Fibroblast of skin of right quadriceps (primary cell): Measurements from ENCODE around the gene NCKAP5.
A peak's percentile ranks its signal among the peaks of the same experiment; 100 is the strongest.
"Not testable (repeated sequence)": the region's sequence is repeated elsewhere in the genome, so short reads cannot be mapped to it uniquely, and the experiment has no call there.

ENCODE experiments used
- DNase-seq: peaks from one replicate; pipeline ENCODE4 v3.0.0-alpha.2; 2013

Gene NCKAP5

DNA sequence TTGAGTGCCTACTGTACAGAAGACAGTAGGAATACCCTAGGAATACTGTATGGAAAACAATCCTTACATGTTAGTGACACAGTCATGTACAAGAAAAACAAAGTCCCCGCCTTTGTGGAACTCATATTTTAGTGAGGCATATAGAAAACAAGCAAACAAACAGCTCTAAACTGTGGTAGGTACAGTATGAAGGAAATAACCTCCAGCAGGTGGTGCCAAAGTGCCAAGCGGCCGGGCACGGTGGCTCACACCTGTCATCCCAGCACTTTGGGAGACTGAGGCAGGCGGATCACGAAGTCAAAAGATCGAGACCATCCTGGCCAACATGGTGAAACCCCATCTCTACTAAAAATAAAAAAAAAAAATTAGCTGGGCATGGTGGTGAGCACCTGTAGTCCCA is 48.6 kb downstream of the NCKAP5 start:
- not testable (repeated sequence) for DNase-seq

DNA sequence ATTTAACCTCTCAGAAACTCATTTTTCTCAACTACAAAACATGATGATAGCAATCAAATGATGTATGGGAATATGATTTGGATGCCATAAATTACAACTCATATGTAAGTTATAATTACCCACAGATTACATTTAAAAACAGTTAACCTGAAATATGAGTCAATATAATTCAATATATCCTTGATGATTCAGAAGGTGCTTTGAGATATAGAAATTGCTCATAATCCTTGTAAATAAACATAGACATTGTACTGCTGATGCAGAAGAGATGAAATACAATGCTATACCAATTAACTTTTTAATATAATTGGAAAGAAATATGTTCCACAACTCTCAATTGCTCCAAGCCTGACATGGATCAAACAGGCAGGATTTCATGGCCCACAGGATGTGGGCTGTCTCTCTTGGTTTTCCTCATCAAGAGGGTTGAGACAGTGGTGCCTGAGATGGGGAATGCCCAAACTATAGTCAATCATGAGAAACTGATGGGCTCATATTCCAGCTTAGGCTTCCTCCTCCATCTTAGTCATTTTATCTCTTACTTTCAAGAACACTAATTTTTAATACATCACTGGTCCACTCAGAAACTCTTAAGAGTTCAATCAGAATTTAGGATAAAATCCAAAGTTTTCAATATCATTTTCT is 49.4 kb downstream of the NCKAP5 start:
- no peak for DNase-seq

GRCh38 chr2:133517876-133518275 is 50.4 kb downstream of the NCKAP5 start:
- DNase-seq = peak; percentile 44

DNA sequence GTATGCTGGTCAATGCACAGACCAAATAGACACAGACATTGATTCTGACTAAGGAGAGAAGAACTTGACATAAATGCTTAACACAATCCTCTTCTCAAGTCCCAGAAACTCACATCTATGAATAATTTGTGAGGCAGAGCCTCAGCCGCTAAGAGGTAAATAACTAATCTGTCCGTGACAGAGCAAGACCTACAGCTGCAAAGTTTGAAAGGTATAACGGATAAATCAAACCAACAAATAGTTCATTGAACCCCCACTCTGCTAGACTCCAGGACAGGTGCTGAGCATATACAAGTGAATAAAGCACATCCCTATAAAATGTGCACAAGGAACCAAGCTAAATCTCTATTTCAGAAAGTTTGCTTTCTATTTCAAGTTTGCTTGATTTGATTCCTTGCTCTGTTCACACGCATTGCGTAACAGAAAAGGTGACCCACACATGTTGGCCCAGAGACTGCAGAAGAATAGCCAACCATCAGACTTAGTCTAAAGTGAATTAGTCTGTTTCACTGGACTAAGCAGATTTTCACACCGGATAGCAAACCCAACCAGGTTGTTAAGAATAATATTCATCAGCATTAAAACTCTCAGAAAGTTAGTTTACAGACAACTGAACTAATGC is 51.7 kb downstream of the NCKAP5 start:
- DNase-seq = no peak

DNA sequence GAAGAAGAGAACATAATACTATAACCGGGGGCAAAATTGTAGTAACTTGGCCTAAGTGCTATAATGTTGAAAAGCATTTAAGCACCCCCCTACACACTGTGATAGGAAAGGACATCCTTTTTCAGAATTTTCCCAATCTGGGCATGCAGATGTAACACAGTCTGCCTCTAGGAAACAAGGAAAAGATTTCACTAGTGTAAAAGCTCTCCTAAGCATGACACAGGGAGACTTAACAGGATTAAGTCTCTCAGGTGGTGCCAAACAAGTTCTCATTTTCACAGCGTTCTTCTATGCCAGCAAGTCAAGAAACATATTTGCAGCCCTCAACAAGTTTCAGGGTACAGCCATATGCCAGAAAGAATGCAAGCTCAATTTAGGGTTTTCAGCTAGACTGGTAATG is 53.0 kb downstream of the NCKAP5 start:
- no peak for DNase-seq

DNA sequence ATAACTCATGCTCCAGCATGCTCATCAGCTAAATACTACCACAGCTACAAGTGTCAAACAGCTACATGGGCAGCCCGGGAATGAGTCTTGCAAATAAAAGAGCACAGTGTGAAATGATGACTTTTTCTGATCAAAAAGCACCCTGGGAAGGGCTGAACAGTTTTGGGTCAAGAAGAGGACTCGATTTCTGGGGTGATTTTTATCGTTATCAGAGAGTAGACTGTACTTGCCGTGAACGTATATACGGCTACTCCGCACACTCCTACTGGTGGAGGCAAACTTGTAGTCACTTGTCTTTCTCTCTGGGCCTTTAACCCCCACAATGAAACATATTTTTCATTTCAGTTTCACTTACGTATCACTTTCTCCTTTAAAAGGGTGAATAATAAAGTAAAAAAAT is 54.4 kb downstream of the NCKAP5 start:
- no peak for DNase-seq

DNA sequence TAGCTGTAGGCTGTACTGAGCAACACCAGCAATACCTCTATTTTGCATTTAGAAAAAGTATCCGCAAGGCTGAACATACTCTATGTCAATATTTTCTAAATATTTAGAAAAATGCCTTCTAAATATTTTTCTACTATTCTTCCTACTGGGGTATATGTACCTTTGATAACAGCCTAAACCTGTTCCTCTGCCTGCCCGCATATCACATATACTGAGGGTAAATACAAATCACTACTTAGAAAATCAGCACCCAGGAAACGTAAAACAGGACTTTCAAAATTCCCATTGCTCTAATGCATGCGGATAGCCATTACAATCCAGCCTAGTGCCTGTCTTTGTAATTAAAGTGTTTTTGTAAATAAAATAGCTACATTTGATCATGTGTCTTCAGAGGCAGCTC is 56.1 kb downstream of the NCKAP5 start:
- DNase-seq = no peak

DNA sequence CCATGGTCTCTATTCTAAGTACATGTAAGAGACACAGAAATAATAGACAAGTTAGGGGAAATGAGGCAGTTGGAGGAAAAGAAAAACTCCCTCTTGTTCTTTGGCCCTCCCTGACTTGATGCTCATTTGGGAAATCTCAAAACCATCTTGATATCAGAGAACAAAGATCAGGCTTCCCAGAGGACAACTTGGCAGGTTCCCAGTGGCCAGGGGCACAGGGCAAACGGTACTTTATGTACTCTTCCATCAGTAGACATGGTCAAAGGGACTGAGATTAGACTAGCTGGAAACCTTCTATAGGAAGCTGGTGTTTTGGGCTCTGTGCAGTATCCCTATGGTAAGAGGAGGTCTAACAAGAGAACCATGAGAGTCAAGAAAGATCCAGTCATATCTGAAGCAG is 56.6 kb downstream of the NCKAP5 start:
- DNase-seq = no peak

GRCh38 chr2:133509777-133510176 is 58.5 kb downstream of the NCKAP5 start:
- no peak for DNase-seq

GRCh38 chr2:133508546-133509165 is 59.6 kb downstream of the NCKAP5 start:
- no peak for DNase-seq

DNA sequence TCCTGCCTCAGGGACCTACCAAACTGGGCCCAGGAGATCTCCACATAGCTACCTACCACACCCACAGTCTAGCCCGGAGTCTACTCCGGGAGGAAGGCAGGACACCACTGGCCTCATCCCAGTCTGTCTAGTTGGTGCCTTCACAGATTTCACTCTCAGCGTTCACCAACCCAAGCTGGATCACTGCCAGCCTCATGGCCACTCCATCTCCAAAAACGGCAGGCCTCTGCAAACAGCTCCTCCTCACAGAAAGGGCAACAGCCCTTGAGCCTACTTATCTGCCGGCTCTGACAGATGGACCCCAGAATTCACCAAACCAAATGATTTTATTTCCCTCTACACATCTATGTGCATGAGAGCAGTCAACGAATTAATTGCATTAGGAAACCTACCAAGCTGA is 61.3 kb downstream of the NCKAP5 start:
- DNase-seq = no peak

- peak; percentile 80 for DNase-seq
Measured at GRCh38 chr2:133504566-133505505, 63.4 kb downstream of the NCKAP5 start.

GRCh38 chr2:133503927-133504326 is 64.3 kb downstream of the NCKAP5 start:
- DNase-seq = no peak

- no peak for DNase-seq
Measured at GRCh38 chr2:133503323-133503722, 64.9 kb downstream of the NCKAP5 start.

DNA sequence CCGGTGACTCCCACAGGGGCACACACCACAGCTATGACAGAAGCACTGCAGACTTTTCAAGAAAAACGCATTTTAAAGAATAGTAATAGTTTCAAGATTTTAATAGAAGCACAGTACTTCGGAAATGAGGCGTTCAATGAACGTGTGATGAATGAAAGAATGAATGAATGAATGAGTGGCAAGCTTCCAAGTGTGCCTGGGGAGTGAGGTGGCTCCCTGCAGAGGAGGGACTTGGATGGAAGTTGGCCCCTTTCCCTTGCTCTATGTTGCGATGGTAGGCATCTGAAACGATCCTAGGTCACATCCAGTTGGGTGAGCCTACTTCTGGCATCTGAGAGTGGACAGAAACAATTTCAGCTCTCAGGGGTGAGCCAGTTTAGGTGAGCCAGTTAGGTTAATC is 65.6 kb downstream of the NCKAP5 start:
- DNase-seq = no peak

DNA sequence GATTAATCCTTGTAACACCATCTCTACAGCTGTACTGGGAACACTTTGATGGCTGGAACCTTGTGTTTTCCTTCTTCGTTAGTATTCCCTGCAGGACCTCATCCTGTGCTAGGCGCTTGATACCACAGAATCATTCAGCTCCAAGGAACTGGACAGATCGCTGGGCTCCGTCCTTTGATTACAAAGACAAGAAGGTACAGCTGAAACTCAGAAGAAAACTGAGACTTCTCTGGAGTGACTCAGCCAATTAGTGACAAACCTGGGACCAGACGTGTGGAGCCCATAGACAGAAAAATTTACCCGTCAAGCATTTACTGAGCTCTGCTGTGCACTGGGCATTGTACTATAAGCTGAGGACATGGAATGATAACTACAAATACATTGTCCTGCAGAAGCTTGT is 67.3 kb downstream of the NCKAP5 start:
- DNase-seq = no peak

- no peak for DNase-seq
Measured at GRCh38 chr2:133498662-133499585, 69.3 kb downstream of the NCKAP5 start.

DNA sequence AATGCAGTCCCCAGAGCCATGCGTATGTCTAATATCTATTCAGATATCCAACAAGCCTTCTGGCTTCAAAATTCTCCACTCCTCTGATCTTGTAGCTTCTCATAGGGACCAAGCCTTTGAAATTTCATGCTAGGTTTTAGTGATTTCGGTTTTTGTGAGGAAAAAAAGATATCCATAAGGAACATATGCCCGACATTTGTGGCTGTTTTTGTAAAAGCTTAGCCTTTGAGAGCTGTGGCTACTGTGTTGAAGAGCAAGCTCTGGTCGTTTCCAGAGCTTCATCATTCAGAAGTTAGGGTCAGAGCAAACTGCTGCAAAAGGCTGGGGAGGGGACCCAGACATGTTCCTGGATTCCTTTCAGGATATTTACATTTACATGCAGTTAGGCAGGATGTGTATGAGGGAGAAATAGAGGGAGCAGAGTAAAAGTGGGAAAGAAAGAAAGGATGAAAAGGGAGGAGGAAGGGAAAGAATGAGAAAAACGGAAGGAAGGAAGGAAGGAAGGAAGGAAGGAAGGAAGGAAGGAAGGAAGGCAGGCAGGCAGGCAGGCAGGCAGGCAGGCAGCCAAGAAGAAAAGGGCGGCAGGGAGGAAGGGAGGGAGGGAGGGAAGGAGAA is 70.2 kb downstream of the NCKAP5 start:
- no peak for DNase-seq

DNA sequence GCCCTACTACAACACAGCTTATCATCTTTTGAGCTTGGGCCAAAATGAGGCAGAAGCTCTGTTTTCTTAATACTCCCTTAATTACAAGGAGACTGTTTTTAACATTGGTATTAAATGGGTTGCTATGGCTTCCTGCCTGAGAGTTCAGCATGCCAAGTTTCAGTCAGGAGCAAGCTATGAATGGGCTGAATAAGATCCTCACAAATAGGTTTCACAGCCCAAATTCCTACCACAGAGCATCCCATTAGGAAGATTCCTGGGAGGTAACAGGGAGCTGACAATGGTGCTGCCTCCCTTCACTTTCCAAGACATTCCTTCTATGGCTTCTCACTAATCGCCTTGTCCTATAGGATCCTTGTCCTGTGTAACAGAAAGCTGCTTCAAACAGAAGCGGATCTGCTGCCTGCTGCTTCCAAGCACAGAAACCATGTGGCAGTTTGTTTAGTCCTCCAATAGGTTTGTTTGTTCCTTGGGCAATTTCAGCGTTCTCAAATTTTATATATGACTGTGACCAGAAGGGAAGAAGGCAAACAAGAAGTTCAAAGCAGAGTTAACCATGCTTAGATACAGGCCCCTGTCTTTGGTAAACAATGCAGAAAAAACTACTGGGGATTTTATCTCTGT is 70.9 kb downstream of the NCKAP5 start:
- DNase-seq = peak; percentile 33

- DNase-seq = no peak
Measured at GRCh38 chr2:133496501-133497269, 71.6 kb downstream of the NCKAP5 start.

DNA sequence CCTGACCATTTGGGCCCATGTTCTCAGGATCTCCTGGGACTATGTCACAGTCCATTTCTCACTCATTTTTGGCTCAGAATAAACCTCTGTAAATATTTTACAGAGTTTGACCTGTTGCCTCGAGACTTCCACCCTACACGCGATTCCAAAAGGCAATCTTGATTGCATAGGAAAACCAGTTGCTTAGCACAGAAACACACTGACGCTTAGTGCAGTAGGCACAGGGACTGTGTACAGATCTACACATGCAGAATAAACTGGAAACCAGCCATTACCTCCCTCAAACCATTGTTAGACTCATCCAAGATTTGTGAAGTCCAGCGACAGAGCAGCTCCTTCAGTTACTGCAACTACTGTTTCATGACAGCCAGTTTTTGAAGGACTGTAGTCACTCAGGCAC is 73.0 kb downstream of the NCKAP5 start:
- no peak for DNase-seq
